B cell (primary cell): ENCODE measurements around the gene OR2T8.

Source experiments
- EZH2 ChIP-seq: IDR thresholded peaks from 2 replicates; pipeline ENCODE4 v1.6.1; 2012; ENCODE audit warnings: borderline replicate concordance, low read depth, mild to moderate bottlenecking, moderate library complexity, low read length; ENCODE audit not compliant: insufficient read depth, poor library complexity, severe bottlenecking
- TF ChIP-seq, protein P1 (sequence below): fragments of 200-600 bp; IDR thresholded peaks from one replicate; pipeline ENCODE4 v1.8.0; 2022; ENCODE audit warnings: antibody characterized with exemption, mild to moderate bottlenecking

- TF ChIP-seq, protein P1, sequence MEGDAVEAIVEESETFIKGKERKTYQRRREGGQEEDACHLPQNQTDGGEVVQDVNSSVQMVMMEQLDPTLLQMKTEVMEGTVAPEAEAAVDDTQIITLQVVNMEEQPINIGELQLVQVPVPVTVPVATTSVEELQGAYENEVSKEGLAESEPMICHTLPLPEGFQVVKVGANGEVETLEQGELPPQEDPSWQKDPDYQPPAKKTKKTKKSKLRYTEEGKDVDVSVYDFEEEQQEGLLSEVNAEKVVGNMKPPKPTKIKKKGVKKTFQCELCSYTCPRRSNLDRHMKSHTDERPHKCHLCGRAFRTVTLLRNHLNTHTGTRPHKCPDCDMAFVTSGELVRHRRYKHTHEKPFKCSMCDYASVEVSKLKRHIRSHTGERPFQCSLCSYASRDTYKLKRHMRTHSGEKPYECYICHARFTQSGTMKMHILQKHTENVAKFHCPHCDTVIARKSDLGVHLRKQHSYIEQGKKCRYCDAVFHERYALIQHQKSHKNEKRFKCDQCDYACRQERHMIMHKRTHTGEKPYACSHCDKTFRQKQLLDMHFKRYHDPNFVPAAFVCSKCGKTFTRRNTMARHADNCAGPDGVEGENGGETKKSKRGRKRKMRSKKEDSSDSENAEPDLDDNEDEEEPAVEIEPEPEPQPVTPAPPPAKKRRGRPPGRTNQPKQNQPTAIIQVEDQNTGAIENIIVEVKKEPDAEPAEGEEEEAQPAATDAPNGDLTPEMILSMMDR = no peak
- no peak for TF ChIP-seq EZH2
These were observed 15.9 kb upstream of the OR2T8 start for GRCh38 chr1:247904122-247904521.
